ENCODE results near the gene FRMPD2.
"Not testable (repeated sequence)": the region's sequence is repeated elsewhere in the genome, so short reads cannot be mapped to it uniquely, and the experiment has no call there.

FRMPD2 gene

GRCh38 chr10:48287417-48288391 lies 13.2 kb upstream of the FRMPD2 start:
- DNase-seq: no peak

- no peak for DNase-seq
Observed at GRCh38 chr10:48286356-48286755, 11.9 kb upstream of the FRMPD2 start.

- no peak for DNase-seq
Observed at GRCh38 chr10:48285710-48286109, 11.2 kb upstream of the FRMPD2 start.

GRCh38 chr10:48284811-48285210 lies 10.3 kb upstream of the FRMPD2 start:
- DNase-seq: no peak

- no peak for DNase-seq
Observed at GRCh38 chr10:48284002-48284546, 9.6 kb upstream of the FRMPD2 start.

- DNase-seq: no peak
Observed at GRCh38 chr10:48282829-48283228, 8.3 kb upstream of the FRMPD2 start.

GRCh38 chr10:48281697-48282096 lies 7.2 kb upstream of the FRMPD2 start:
- not testable (repeated sequence) for DNase-seq

GRCh38 chr10:48279081-48279751 lies 4.7 kb upstream of the FRMPD2 start:
- no peak for DNase-seq

- no peak for DNase-seq
Observed at GRCh38 chr10:48277093-48277492, 2.6 kb upstream of the FRMPD2 start.

GRCh38 chr10:48273741-48274140 lies 755 bp downstream of the FRMPD2 start:
- no peak for DNase-seq

- no peak for DNase-seq
Observed at GRCh38 chr10:48272682-48273081, 1.8 kb downstream of the FRMPD2 start.

GRCh38 chr10:48271047-48271730 lies 3.3 kb downstream of the FRMPD2 start:
- DNase-seq: no peak

- DNase-seq: no peak
Observed at GRCh38 chr10:48266528-48266927, 8.0 kb downstream of the FRMPD2 start.

- DNase-seq: no peak
Observed at GRCh38 chr10:48258105-48258504, 16.4 kb downstream of the FRMPD2 start.

- DNase-seq: no peak
Observed at GRCh38 chr10:48257407-48257961, 17.0 kb downstream of the FRMPD2 start.

- DNase-seq: no peak
Observed at GRCh38 chr10:48255722-48256121, 18.8 kb downstream of the FRMPD2 start.

- no peak for DNase-seq
Observed at GRCh38 chr10:48254750-48255512, 19.6 kb downstream of the FRMPD2 start.

- DNase-seq: no peak
Observed at GRCh38 chr10:48253970-48254657, 20.4 kb downstream of the FRMPD2 start.

GRCh38 chr10:48252354-48252650 lies 22.2 kb downstream of the FRMPD2 start:
- no peak for DNase-seq

- DNase-seq: no peak
Observed at GRCh38 chr10:48251525-48252353, 22.8 kb downstream of the FRMPD2 start.

GRCh38 chr10:48251152-48251524 lies 23.4 kb downstream of the FRMPD2 start:
- no peak for DNase-seq

Data from CD4-positive, alpha-beta T cell treated with Interleukin-15 for 1 hour (primary cell).